Hindlimb muscle (tissue), 1 donor: Measurements from ENCODE around the gene PDLIM3. TPM values are rescaled to one million over a fixed set of nuclear protein-coding genes. Genes with fewer than 3 reads are reported as not detected.
"Not testable (repeated sequence)": the region's sequence is repeated elsewhere in the genome, so short reads cannot be mapped to it uniquely, and the experiment has no call there.

Experiments used
- DNase-seq: peaks from one replicate; pipeline ENCODE4 v3.0.0-alpha.2; 2013
- polyA plus RNA-seq: library from polyadenylated mRNA; unstranded; fragments of 120-200 nt; gene quantifications from one replicate; pipeline ENCODE4 v1.2.1, GENCODE V29; 2013; ENCODE audit not compliant: insufficient read length

PDLIM3 gene
- polyA plus RNA-seq, 1 donor, result 410 TPM

DNA sequence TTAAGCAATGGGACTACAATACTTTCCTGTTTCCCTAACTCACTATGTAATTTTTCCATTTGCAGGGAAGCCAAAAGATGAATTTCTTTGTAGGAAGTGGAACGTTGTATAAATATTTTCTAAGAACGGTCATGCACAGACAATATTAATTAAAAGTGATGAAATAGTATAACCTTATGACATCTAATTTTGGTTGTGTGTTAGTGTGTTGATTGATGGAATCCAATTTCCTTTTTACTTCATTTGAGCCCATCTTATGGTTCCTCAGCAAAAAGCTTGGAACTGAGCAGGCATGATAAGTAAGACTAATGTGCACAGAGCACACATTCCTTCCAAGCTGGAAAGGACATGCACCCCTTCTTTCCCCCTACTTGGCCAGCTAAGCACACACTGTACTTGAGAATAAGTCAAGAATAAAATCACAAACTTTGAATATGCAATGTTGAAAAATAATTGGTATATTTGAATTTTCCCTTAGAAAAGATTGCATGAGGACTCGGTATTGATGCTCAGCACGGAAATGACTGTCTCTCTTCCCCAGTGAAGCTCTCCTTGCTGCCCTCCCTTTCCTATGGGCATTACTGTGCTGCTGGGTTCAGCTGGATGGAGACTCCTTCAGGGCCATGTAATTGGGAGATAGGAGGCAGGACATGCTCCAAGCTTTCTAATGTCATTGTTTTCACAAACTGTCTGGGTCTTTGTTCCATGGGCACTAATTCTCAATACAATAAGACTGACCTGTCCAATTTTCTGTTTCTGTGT is 19.2 kb upstream of the PDLIM3 start:
- DNase-seq, result no peak

DNA sequence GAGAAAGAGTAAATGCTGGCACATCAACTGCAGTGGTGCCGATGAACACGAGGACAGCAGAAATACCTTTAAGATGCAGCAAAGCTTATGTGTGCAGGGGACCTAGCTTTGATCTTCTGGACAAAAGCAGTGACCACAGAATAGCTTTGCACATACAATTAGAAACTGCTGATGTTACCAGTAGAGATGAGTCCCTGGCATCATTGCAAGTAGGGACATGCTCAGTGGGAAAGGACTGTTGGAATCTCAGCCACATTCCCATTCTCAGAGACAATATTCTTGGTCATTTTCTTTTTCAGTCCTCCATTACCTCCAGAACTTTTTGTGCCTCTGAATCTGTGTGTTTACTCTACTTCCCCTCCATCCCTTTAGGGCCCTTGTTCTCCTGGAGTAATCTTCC is 16.9 kb upstream of the PDLIM3 start:
- DNase-seq, result no peak

DNA sequence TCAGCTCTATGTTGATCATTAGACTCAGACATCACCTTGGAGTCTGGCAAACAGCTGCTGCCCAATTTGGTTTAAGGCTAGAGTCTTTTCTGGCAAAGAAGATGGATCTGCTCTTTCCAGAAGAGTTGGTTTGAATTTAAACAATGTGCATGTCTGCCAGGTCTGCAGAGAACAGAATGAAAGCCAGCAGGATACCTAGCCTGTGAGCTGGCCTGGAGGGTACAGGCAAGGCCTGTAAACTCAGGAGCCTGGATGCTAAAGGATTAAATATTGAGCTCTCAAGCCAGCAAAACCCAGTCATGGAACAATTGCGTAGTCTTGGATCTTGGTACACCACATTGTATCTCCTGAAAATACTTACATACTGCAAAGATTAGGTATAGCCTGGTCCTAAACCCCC is 15.6 kb upstream of the PDLIM3 start:
- DNase-seq, result no peak

DNA sequence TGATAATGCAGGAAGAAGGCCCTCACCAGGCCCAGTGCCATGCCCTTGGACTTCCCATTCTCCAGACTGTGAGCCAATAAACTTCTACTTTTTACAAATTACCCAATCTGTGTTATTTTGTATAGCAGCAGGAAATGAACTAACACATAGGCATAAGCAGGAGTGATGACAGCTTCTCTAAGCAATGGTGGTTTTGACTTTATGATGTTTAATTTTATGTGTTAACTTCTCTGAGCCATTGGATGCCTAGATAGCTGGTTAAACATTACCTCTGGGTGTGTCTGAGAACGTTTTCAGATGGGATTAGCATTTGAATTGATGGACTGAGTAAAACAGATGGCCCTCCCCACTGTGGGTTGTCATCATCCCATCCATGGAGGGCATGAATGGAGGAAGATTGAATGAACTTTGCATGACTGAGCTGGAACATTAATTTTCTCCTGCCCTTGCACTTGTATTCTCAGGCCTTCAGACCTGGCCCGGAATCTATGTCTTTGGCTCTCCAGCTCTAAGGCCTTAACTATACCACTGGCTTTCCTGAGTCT is 13.9 kb upstream of the PDLIM3 start:
- no peak for DNase-seq

DNA sequence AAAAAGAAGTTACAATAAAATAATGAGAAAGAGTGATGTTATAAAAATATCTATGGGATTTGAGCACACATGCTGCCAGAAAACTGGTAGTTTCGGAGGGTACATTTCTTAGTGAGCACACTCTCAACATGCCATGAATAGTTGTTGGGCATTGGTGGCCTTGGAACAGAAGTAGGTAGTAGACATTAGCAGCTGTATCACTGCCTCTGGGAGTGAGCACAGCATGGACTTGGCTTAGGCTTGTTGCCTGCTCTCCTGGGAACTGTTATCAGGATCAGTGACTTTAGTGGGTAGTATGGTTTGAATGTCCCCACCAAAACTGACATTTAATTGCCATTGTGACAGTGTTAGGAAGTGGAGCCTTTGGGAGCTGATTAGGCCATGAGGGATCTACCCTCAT is 13.3 kb upstream of the PDLIM3 start:
- DNase-seq, result no peak

DNA sequence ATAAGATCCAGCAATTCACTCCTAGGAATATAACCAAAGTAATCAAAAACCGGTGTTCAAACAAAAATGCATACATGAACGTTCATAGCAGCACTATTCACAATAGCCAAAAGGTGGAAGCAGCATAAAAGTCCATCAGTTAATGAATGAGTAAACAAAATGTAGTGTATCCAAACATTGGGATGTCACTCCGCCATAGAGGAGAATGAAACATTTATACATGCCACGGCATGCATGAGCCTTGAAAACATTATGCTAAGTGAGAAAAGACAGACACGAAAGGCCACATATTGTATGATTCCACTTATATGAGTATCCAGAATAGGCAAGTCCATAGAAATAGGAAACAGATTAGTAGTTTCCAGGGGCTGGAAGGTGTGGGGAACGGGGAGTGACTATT is 11.0 kb upstream of the PDLIM3 start:
- DNase-seq, result no peak

DNA sequence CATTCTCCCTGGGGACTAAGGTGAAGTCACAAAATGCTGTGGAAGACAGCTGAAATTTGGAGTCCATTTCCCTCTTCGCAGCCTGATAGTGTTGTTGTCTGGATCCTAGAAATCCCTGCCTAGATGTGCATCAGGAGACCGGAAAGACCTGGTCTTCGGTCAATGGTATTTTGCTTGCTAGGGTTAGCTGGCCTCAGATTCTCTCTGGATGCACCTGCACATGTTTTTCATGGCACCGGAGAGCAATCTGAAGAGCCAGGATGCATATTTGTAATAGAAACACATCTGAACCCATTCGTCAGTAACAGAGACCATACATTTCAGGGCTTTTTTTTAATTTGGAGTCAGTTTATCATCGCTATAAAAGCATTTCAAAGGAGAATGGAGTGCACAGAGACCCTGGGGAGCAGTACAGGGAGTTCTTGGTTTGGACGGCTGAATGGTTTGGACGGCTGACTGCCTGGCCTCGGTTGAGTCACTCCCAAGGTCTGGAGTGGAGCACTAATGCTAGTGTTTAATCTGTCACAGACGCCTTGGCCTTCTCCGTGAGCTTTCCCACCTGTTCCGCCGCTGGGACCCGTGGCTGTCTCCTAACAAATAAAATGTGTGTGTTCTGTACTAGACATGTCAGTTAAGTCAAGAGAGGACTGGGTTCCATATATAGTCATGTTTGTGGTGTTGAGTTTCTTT is 7.5 kb upstream of the PDLIM3 start:
- peak; percentile 61 for DNase-seq

DNA sequence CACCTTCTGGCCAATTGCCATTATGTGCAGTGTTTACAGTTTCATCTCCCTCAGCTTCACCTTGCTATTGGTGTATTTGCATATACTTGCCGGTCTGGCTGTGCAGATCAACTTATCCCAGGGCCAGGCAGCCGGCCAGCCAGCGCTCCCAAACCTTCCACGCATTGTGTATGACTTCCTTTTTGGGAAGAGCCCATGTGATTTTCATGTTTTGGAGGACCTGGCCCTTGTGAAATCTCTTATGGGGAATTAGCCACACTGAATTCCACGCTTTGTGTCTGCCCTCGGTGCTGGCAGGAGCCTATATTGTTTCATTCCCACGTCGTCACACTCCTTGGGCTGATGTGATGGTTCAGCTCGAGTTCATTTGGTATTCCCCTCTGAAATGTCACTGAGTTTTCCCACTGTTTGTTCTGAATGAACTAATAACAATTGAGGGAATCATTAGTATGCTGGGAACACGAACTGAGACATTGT is 6.0 kb upstream of the PDLIM3 start:
- no peak for DNase-seq

DNA sequence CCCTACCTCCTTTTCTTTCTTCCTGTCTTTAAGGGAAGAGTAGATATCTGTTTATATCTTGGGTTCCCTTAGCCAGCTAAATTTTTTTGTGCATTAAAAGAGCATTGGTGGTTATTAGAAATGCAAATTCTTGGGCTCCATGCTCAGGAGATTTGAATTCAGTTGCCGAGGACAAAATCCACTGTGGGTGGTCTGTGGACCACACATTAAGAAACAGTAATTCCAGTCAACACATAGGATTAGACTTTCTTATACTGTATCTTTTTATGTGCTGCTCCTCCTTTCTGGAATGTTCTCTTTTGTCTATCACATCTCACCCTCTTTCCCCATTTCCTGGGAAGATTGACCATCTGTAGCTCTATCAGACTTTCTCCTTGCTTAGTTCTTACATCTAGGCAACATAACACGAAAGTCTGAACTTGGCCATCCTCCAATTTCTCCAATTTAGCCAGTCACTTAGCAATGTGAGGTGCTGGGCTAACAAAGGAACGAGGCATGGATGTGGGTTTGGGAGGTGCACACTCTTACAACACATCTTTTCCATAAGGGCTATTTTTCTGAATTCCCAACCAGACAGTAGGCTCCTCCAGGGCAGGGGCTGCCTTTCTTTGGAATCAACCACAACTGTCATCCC is 5.3 kb upstream of the PDLIM3 start:
- DNase-seq, result no peak

DNA sequence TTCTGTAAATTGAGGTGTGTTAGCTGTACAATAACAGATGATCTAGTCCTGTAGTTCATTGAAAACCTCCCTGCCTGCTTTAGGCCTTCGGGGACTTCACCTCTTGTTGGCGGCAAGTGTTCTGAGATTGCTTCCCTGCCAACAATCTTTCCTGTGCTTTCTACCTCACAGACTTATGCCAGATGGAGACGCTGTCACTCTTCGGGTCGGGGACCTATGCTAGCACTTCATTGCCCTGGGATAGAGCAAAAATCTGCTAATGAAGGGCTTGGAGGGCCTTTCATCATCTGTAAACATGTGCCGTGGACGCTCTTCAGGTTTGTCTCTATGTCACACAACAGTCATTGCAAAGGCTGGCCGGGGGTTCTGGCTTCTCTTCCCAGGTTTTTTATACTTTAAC is 4.7 kb upstream of the PDLIM3 start:
- DNase-seq, result no peak

DNA sequence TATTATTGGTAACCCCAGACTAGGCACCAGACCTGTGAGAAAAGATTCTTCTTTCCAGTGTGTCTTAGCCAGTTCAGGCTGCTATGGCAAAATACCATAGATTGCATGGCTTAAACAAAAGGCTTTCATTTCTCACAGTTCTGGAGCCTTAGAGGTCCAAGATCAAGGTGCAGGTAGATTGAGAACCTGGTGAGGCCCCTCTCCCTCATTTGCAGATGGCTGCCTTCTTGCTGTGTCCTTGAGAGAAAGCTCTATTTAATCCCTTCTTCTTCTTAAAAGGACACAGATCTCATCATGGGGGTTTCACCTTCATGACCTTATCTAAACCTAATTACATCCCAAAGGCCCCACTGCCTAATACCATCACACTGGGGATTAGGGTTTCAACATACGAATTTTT is 3.5 kb upstream of the PDLIM3 start:
- DNase-seq, result no peak

DNA sequence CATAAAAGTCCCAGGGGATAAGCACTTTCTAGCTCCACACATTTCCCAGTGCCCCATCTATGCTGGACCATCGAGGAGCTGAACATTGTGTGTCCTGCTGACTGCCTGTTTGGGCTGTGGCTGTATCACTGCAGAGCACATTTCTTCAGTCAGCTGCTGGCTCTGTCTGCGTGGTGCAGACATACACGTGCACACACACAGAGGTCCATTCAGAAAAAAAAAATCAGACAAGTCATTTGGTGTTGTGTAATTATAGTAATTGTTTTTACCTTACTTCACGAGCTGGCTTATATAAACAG is 1.1 kb upstream of the PDLIM3 start:
- no peak for DNase-seq

DNA sequence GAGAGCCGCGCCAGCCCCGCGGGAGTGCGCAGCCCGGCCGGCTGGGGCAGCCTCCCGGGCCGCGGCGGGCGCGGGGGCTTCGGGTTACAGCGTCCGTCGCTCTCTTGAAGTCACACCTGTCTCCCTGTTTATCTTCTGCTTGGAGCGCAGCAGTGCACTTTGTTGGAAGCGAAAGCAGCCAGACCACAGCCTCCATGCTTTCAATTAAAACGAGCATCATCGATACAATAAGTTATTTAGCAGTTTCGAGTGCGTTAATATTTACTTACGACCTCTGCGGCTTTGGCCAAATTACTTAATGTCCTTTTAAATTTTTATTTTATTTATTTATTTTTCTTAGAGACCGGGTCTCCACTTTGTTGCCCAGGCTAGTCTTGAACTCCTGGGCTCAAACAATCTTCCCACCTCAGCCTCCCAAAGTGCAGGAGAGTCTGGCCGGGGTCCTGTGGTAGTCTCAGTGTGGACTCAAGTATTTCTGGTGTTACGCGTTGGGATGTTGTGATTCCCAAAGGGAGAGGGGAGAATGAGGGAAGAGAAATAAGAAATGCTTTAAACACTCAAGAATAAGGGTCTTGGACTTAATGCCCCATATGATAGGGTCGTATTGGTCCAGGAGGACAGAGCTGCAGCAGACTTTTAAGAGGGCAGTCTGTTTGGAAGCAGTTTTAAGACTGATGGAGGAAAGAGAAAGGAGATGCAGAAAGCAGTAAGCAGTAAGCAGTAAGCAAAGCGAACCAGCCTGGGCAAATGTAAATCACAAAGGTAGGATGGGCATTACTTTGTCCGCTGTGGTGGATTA is 504 bp upstream of the PDLIM3 start:
- no peak for DNase-seq

DNA sequence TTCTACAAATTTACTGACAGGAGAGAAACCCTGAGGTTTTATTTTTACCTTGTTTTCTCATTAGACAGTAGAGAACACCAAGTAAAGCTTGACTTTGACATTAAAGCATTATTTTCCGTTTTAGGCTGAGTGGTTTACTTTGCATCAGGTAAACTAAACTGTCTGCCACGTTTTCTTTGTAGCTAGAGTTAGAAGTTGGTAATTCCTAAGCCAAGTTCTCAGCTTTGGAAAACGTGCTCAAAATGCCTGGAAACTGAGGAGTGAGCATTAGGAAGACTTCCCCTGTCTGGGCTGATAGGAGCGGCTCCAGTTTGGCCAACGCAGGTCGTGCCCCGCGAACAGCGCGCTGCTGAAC is 819 bp downstream of the PDLIM3 start:
- no peak for DNase-seq

DNA sequence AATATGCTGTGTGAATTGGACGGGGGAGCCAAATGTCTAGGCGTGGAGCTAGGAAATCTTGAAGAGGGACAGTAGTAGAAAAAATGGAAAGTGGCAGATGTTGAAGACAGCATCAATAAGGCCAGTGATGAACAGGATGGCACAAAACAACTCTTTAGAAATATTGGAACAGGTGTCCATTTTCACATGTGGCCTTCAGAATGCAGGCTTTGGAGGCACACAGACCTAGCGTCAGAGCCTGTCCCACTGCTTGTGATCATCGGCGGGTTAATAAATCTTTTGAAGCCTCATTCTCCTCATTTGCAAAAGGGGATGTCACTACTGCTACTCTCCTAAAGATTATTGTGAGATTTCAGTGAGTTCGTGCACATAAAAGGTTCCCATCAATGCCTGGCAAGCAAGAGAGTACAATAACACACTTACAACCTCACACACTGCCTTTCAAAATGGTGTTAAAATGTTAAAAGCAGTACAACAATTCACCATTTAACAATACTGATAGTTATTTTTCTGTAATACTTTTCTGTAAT is 2.4 kb downstream of the PDLIM3 start:
- no peak for DNase-seq

DNA sequence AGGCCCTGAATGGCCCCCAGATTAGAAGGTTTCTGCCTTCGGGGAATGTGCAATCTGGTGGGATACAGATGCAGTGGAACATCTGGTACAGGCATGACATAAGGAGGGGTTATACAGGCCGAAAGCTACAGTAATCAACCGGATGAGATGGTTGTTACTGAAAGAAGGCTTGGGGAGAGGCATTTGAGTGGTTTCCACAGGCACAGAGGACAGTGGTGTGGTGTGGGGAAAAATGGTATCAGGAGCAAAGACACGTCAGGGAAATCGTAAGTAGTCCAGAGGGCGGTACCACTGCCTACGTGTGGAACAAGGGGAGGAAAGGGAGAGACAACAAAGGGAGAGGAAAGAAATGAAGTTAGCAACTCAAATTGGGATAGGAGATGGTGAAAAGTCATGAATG is 3.0 kb downstream of the PDLIM3 start:
- no peak for DNase-seq

DNA sequence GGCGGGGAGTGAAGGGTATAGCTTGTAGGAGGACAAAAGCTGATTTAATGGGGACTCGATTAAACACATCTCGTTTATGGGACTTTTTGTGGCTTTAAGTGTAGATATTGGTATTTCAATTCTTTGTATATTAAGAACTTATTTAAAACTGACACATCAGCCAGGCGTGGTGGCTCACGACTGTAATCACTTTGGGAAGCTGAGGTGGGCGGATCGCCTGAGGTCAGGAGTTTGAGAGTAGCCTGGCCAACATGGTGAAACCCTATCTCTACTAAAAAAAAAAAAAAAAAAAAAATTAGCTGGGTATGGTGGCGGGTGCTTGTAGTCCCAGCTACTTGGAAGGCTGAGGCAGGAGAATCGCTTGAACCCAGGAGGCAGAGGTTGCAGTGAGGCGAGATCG is 3.7 kb downstream of the PDLIM3 start:
- DNase-seq, result not testable (repeated sequence)

DNA sequence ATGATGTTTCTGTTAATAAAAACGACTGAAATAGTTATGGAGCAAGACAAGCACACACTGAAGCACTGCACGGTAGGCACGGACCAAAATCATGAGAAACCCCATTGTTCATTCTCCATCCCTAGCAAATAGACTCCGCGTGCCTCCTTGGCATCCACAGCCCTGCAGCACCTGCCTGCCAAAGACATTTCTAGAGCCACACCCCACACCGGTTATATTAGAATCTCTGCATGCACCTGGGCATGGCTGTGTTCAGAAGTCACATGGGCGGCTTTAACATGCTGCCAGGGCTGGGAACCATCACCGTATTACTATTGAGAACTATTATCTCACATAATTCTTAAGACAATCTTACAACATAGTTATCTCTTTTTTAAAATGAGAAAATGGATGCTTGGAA is 5.9 kb downstream of the PDLIM3 start:
- no peak for DNase-seq

DNA sequence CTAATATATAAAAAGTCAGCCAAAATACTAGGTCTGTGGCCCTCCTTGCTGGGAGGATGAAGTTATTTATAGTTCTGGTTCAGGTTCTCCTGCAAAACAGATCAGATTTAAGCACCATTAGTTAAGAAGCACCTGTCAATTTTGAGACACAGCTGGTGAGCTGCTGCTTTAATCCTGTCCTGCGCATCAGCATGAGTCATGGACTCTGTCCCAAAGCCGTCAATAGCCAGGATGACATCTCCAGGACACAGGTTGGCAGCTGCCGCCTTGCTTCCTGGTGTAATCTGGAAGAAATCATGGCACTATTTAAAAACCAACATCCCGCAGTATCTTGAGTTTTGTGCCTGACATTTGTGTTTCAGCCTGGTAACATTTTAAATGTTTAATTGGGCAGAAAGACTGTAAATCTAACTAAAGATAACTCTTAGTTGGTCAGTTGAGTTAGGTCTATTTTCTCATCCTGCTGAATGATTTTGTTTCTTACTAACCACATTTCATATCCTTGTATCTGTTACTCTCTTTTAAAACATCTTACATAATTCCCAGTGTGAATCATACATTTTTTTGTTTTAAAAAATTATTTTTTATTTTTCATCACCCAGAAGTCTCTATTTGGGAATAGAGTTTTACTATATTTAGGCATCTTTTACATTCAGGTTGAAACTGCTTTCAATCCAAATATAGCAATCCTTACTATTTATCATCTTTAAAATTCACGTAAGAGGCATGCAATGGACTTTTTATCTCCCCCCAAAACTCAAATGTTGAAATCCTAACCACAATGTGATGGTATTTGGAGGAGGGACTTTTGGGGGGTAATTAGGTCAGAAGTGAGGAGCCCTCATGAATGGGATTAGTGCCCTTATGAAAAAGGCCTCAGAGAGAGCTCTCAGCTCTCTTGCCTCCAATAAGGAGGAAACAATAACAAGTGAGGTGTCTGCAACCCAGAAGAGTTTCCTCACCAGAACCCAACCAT is 10.1 kb downstream of the PDLIM3 start:
- DNase-seq, result no peak

DNA sequence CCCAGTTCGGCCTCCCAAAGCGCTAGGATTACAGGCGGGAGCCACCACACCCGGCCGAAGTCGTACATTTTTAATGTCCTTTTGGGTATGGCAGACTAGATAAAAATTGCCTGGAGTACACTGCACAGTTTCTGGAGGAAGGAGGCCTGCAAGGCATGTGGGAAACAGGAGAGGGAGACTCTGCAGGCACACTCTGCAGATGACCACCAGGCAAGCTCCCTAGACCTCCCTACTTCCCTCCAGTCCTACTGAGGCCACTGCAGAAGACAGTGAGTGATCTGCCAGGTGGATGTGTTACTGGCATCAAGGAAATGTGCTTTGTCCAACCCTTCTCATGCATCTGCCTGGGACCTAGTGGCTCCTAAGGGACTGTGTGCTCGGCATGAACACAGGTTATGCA is 11.4 kb downstream of the PDLIM3 start:
- DNase-seq, result no peak

DNA sequence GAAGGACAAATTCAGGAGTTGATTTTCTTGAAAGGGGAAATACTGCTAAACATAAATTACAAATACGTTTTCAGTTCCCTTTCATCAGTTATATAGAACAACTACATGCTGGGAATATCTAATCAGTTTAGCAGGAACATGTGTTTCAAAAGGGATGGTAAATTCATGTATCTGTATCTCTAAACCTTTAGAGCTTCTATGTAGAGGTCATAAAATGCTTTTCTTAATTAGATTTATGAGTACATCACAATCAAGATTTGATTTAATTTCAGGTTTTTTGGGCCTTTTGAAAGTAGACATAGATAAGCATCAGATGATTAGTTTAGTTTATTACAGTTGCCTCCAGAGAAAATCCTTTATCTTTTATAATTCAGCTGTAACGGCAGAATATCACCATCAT is 12.9 kb downstream of the PDLIM3 start:
- DNase-seq, result no peak

DNA sequence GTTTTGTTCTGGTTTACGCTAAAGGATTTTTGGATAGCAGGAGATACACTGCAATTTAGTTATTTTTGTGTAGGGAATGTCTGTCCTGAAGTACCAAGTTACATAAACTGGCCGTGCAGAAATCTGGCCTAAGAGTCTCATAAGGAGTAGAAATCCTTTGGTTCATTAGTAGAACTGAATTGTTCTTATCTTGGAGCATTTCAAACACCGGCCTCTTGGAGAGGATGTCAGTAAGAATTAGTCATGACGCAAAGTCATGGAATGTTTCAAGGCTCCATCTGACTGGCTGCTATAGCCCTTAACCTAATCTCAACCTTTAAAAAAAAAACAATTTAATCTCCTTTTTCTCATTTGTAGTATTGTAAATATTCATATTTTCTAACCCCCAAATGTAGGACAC is 15.2 kb downstream of the PDLIM3 start:
- no peak for DNase-seq
